ENCODE data around the gene WHRN.

The WHRN gene

DNA sequence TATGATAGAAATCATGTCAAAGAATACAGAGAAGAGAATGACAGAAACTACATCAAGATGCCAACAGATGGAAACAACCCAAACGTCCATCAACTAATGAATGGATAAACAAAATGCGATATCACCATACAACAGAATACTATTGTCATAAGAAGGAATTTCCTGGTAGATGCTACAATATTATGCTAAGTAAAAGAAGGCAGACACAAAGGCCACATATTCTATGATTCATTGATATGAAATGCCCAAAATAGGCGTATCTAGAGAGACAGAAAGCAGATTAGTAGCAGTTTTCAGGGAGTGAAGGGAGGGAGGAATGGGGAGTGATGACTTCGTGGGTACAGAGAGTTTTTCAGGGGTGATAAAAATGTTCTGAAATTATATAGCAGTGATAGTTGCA, 59.2 kb downstream of the WHRN start:
- no peak for DNase-seq

GRCh38 chr9:114445616-114446015, 59.7 kb downstream of the WHRN start:
- no peak for DNase-seq

DNA sequence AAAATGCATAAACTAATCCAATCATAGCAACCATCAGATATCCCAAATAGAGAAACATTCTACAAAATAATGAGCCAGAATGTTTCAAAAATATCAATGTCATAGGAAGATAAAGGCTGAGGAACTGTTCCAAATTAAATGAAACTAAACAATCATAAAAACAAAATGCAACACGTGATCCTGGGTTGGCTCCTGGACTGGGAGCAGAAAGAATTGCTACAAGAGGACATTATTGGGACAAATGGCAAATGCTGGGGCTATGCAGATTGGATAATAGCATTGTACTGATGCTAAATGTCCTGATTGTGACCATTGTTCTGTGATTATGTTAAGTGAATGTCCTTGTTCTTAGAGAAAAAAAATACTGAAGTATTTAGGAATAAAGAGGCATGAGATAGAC, 63.3 kb downstream of the WHRN start:
- DNase-seq = no peak

DNA sequence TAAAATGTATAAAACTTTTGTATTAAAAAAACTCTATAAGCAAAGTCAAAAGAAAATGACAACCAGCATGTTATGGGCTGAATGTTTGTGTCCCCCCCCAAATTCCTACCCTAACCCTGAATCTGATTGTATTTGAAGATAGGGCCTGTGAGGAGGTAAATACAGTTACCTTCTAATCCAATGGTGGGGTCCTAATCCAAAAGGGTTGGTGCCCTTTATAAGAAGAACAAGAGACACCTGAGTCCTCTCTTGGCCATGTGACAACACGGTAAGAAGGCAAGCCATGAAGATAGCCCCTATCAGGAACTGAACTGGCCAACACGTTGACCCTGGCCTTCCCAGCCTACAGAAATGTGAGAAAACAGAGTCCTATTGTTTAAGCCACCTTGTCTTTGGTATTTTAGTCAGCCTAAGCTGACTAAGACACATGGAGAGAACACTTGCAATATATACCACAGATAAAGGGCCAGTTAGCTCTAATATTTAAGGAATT, 67.8 kb downstream of the WHRN start:
- no peak for DNase-seq

DNA sequence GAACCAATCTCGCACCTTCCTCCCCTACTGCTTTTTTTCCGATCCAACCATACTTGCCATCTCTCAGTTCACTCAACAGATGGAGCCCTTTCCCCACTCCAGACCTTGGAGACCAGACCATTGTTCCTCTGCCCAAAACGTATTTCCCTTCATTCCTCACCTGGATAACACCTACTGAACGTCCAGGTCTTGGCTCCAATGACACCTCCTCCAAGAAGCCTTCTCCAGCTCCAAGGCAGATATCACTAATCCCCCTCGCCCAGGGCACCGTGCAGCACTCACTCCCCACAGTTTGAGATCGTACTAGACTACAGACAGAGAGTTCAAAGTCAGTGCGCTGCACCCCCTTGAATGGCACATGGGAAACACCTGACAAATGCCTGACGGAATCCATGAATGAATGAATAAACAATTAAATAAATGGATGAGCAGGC, 70.4 kb downstream of the WHRN start:
- DNase-seq = no peak

GRCh38 chr9:114433720-114434255, 71.5 kb downstream of the WHRN start:
- no peak for DNase-seq

DNA sequence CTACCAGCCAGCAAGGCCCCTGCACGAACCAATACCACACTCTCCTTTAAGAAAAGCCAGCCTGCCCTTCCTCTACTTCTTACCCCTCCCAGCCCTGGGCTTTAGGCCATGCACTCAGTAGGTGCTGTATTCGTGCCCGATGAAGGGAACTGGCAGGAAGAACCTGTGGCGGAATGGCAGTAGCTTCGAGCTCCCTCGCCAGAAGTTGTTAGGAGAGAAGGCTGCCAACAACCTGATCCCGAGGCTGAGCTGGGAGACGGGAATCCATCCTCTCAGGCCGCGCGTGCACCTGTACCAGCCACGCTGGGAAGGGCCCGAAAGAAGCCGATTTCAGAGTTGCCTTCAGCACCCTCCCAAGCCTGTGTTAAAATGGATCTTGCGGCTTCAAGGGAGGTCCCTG, 72.2 kb downstream of the WHRN start:
- no peak for DNase-seq

DNA sequence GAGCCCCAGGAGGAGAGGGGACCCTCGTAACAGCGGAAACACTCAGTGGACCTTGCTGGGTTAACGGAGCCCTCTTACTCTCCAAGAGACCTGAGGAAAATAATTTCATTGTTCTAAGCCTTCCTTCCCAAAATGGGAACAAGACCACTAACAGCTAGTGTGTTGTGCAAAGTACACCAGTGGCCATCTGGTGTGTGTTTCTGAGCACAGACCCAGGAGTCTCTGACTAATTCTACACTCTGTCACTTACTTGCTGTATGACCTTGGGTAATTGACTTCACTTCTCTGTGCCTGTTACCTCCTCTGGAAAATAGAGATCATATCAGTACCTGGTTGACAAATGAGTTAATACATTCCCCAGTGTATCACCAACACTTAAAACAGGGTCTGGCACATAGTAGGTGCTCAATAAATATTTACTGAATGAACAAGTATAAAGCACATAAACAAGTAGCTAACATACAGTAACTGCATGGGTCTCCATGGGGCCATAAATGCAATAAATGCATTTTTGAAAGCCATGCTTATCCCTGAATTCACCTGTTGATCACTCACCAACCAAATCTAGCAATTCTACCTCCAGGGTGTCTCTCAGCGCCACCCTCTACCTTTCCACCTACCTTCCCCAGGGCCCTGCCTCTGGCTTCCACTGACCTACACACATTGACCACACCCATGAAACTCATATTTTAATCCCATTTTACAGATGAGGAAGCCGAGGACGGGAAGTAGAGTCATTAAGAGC, 72.8 kb downstream of the WHRN start:
- no peak for DNase-seq

DNA sequence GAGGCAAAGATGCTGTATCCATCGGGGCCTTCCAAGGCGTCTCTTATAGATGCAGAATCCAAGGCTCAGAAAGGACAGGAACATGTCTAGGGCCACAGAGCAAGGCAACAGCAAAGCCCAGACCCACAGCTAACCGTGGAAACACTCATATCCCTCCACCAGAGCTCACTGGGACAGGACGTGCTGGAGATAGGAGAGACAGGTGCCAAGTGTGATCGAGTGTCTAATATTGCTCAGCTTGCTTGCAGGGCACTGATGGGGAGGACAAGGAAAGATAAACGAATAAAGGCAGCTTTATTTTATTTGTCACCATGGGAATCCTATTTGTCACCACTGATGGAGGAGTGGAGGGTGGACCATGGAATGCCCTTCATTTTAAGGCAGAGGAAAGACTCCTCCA, 73.5 kb downstream of the WHRN start:
- DNase-seq = no peak

DNA sequence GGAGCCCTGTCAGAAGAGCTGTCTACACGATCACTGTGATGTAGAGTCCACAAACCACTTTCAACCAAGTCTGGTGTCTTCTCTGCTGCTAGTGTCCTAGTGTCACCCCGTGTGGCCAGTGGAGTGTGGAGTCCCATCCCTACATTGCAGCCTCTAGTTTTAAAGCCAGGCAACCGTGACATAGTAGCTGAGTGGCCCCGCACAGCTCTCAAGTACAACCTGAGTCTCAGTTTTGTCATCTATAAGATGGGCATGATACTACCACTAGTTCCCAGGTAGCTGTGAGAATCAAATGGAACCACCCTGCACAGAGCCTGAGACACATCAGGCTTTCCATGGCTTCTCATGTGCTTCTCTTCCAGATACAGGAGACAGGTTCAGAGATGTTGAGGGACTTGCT, 74.3 kb downstream of the WHRN start:
- DNase-seq = no peak

DNA sequence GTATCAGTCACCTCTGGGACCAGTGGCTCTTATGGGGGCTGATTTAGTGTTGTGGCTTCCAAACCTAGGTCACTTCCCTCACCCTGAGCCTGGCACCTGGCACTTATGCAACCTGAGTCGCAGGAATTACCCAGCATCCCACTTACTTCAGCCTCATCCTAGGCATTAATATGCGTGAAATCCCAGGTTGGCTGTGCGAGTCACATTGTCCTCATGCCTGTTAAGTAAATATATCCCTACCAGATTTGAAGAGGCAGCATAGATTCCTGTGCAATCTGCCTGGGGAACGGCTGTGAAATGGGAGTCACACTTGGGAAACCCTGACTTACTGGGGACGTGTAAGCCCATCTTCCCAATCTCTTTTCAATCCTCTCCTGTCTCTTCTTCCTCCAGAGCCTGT, 74.8 kb downstream of the WHRN start:
- DNase-seq = no peak

GRCh38 chr9:114429488-114429887, 75.8 kb downstream of the WHRN start:
- no peak for DNase-seq

DNA sequence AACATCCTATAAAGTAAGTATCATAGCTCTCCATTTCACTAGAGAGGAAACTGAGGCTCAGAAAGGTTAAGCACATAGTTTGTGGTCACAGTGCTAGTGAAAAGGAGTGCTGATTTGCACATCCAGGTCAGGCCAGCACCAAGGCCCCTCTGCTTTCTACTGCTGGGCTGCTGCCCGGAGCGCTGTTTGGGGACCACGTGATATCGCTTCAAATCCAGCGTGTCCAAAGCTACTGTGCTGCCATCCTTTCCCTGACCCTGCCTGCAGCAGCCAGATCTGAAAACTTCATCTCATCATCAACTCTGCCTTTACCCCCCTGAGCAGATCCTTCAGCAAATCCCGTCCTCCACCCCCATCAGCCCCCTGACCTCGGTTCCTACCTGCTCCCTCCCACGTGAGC, 76.8 kb downstream of the WHRN start:
- no peak for DNase-seq

GRCh38 chr9:114427644-114428043, 77.6 kb downstream of the WHRN start:
- DNase-seq = no peak

DNA sequence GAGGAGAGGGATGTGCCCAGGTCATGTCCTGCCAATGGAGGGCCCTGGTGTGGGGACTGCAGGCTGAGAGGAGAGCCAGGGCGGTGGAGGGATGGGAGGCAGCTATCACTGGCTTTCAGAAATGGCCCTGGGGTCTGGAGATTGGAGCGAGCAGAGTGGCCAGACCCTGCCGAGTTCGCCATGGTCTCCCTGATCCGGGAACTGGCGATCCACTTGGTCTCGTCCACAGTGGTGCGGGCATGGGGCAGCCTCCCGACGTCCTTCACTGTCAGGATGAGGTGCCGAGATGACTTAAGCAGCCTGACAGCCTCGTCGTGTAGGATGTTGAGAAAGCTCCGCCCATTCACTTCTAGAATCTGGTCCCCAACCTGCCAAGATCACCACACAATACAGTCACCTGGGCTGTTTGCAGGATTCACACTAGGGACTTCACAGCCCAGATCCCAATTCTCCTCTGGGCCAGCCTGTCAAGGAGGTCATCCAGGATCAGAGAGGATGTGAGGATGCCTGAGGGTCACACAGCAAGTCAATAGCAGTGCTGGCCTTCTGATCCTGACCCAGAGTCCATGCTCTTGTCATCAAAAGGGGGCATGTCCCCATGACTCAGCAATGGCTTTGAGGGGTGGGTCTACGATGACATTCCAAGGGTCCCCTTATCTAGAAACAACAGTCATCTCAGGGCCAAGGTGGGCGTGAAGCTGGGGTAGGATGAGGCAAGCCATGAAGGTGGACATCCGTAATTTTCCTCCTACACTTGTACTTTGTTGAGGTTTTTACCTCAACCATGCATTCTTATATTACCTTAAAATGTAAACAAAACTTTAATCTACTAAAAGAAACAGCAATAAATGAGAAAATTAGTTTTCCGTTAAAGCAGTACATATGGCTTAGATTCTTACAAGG, 79.0 kb downstream of the WHRN start:
- DNase-seq = no peak

DNA sequence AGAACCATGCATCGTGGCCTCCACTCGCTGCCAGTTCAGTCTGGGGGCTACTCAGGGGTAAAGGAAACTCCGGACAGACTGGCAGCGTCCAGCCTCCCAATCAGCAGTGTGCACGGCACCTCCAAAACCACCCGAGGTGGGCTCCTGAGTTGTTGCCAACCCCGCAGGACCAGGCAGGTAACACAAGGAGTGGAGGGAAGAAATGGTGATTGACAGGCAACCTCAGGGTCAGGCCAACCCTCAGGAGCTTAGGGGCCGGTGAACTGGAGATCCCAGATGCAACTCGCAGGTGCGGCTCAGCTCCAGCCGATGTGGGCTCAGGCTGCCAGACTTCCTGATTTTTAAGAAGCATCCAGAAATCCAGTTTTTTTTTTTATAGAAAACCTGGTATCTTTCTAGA, 80.1 kb downstream of the WHRN start:
- no peak for DNase-seq

- no peak for DNase-seq
Measured at GRCh38 chr9:114424126-114424525, 81.1 kb downstream of the WHRN start.

DNA sequence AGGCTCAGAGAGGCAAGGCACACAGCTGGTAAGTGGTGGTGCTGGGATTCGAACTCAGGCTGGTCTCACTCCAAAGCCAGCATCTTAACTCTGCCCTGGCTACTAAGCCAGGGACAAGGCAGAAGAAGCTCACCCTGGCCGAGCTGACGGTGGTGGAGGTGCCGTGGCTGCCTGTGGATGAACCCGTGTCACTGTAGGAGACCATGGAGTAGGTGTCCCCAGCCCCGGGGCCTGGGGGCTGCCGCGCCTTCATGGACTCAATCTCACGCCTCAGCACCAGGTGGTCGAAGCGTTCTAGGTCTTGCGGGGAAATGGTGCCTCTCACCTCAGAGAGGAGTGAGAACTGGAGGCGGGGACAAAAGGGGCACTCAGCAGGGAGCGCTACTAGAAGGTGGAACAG, 82.1 kb downstream of the WHRN start:
- no peak for DNase-seq

GRCh38 chr9:114421147-114421546, 84.1 kb downstream of the WHRN start:
- no peak for DNase-seq

- DNase-seq = no peak
Measured at GRCh38 chr9:114419796-114420195, 85.5 kb downstream of the WHRN start.

- DNase-seq = no peak
Measured at GRCh38 chr9:114418053-114418452, 87.2 kb downstream of the WHRN start.

DNA sequence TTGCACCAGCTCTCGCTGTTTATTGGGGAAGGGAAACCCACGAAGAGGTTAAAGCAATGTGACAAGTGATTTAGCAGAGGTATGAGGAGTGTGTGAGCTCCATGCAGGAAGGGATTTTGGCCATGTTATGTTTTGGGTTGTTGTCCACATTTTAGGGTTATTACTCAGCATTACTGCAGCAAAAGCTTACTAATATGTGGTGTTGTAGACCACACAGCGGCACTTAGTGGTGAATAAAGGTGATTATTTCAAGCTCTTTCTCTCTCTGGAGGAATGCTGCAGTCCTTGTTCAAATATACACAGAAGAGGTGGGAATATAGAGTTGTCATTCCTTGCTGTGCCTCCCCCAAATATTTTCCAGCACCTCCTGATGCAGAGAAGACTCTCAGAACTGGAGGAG, 87.8 kb downstream of the WHRN start:
- DNase-seq = no peak

DNA sequence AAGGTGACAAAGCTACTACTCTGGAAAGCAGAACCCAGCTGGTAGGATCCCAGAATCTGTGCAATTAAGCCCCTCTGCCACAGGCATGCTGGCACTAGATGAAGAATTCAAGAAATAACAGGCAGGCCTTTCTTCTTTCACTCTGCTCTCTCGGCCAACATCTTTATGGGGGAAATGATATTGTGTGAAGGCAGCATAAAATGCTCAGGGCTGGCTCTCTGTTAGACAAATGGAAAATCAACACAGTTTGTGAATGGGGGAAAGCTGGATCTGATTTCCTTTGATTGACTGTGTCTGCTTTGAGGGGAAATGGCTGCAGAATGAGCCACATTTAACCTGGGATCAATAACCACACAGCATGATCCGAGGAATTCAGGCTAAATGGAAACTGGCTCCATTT, 88.4 kb downstream of the WHRN start:
- DNase-seq = no peak

- no peak for DNase-seq
Measured at GRCh38 chr9:114416290-114416689, 89.0 kb downstream of the WHRN start.
